Brain microvascular endothelial cell (primary cell): ENCODE measurements around the gene ACSL4.
A peak's percentile ranks its signal among the peaks of the same experiment; 100 is the strongest.

Experiments used
- DNase-seq: peaks from one replicate; pipeline ENCODE4 v3.0.0-alpha.2; 2020
- H3K27ac ChIP-seq: fragments of 250-450 bp; sonication (Bioruptor Pico); 2 replicates; pipeline ENCODE4 v1.5.1; 2020; ENCODE audit warnings: mild to moderate bottlenecking, moderate library complexity
- H3K27me3 ChIP-seq: fragments of 250-450 bp; sonication (Bioruptor Pico); replicated peaks from 2 replicates; pipeline ENCODE4 v1.5.1; 2020; ENCODE audit warnings: mild to moderate bottlenecking
- H3K36me3 ChIP-seq: fragments of 250-450 bp; sonication (Bioruptor Pico); replicated peaks from 2 replicates; pipeline ENCODE4 v1.5.1; 2020; ENCODE audit warnings: mild to moderate bottlenecking
- H3K4me3 ChIP-seq: 2 replicates; pipeline ENCODE4 v1.5.1; 2011; ENCODE audit warnings: low read depth, mild to moderate bottlenecking, control low read depth, low read length, moderate library complexity
- in situ Hi-C: cut with HindIII; loops from 2 replicates; pipeline ENCODE4 v1.10.0; 2017; ENCODE audit warnings: low sequenced_read_pairs, low pct_ligation_motif_present
- TF ChIP-seq, protein P1 (sequence below): IDR thresholded peaks from 2 replicates; pipeline ENCODE4 v1.5.1; 2011; ENCODE audit warnings: low read depth, mild to moderate bottlenecking, moderate library complexity, low read length, control low read depth, inconsistent platforms; ENCODE audit errors: missing control alignments

Gene ACSL4

DNA sequence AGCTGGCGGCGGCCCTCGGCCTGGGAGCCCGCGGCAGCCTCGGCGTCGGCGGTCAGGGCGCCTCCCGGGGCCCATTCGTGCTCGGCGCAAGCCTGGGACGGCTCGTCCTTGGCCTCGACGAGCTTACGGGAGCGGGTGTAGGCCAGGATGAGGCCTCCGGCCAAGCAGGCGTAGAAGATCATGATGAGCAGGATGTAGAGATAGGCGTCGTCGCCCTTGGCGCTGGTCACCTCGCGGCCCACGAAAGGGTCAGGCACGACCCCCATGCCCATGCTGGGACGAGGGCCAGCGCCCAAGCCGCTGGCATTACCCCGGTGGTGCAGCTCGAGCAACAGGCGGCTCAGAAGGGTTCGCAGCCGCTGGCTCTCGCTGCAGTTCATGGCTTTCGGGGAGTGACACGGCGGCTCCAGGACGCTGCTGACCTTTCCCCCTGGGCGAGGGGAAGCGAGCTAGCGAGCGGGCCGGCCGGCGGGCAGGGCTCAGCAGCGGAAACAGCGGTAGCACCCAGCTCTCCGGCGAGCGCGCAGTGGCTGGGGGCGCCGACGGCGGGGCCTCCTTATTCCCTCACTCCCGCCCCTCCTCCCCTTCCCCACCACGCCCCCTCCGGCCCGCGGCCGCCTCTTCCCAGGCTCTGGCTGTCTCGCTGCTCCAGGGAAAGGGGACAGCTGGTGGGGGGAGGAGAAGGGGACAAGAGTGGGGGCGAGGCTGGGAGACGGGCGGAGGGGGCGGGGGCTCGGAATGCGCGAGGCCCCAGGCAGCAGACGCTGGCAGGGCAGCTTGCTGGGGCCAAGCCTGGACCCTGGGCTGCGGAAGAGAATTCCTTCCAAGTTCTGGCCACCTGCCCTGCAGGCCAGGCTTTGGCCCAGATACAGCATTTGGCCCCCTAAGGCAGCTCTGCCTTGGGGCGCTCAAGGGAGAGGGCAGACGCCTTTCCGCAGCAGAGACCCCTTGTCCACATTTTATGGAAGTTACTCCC lies 108.1 kb downstream of the ACSL4 start, which contains the start of gene KCNE5:
TSS of gene KCNE5 (minus strand) at position 532 of the 976 bp plus-strand sequence. CDS start at position 380, 152 bp downstream.
- Histone ChIP-seq H3K27ac (no peak within 1 kb of the TSS), H3K36me3 (no peaks in the 10 kb centered on the region), H3K4me3 (peak within 1 kb of the TSS; percentile 22), H3K27me3 (no peaks in the 10 kb centered on the region)
- DNase-seq: no peak
- TF ChIP-seq, protein P1, sequence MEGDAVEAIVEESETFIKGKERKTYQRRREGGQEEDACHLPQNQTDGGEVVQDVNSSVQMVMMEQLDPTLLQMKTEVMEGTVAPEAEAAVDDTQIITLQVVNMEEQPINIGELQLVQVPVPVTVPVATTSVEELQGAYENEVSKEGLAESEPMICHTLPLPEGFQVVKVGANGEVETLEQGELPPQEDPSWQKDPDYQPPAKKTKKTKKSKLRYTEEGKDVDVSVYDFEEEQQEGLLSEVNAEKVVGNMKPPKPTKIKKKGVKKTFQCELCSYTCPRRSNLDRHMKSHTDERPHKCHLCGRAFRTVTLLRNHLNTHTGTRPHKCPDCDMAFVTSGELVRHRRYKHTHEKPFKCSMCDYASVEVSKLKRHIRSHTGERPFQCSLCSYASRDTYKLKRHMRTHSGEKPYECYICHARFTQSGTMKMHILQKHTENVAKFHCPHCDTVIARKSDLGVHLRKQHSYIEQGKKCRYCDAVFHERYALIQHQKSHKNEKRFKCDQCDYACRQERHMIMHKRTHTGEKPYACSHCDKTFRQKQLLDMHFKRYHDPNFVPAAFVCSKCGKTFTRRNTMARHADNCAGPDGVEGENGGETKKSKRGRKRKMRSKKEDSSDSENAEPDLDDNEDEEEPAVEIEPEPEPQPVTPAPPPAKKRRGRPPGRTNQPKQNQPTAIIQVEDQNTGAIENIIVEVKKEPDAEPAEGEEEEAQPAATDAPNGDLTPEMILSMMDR: no peak
- in situ Hi-C loops: no loop called here

DNA sequence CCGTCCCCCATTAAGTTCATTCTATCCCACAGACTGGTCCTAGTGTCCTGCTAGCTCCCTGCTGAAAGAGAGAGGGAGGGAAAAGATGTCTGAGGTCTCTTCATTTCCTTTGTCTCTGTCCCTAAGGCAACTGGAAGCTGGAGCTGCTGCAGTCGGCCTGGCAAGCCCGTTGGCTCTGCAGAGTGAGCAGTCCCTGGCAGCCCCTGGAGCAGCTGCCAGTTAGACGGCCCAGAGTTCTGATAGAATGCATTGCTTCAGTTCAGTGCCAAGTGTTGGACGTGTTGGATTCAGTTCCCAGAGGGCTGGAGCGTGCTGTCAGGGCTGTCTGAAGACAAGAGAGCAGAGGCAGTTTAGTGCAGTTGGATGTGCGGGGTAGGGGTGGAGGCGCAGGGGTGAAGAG lies 109.1 kb downstream of the ACSL4 start:
- in situ Hi-C loops: no loop called here
- no peak for DNase-seq
- Histone ChIP-seq H3K27ac (no peak overlapping the region), H3K36me3 (no peaks in the 10 kb centered on the region), H3K4me3 (no peak overlapping the region), H3K27me3 (no peaks in the 10 kb centered on the region)
- TF ChIP-seq, protein P1: no peak

DNA sequence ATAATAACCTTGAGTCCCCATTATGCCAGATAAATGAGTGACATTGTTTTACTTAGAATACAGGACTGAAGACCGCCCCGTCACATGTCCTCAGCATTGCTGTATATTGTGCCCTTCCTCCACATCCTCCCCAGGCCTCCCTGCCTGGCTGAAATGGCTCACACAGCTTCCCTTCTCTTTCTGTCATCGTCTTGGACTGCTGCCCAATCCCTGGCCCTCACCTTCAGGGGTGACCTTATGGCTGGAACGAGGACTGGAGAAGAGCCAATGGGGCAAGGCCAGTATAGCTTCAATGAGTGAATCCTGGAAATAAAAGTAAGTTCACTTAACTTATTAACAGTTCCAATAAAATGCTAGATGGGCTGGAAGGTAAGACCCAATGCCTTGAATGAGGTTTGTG lies 110.8 kb downstream of the ACSL4 start:
- in situ Hi-C loops: no loop called here
- no peak overlapping the region for H3K27ac ChIP-seq
- DNase-seq: no peak
- H3K27me3 ChIP-seq: no peaks in the 10 kb centered on the region
- TF ChIP-seq, protein P1: no peak
- H3K4me3 ChIP-seq: no peak overlapping the region
- H3K36me3 ChIP-seq: no peaks in the 10 kb centered on the region

DNA sequence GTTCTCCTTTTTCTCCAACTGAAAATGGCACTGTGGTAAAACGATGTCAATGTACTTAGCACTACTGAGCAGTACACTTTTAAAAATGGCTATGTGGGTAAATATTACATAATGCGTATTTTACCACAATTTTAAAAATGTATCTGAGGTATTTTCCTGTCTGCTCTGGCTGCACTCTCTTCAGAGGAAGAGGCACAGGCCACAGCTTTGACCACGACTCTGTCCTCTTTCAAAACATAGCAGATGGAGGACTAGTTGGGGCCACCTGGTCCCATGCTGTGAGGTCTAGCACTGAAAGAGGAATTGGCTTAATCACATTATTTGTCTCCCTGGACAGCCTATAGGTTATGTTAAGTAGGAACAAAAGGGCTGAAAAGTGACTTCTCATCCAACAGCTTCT lies 113.3 kb downstream of the ACSL4 start:
- in situ Hi-C loops: no loop called here
- Histone ChIP-seq H3K4me3 (no peak overlapping the region), H3K36me3 (no peaks in the 10 kb centered on the region), H3K27me3 (no peaks in the 10 kb centered on the region), H3K27ac (no peak overlapping the region)
- no peak for DNase-seq
- TF ChIP-seq, protein P1: no peak

DNA sequence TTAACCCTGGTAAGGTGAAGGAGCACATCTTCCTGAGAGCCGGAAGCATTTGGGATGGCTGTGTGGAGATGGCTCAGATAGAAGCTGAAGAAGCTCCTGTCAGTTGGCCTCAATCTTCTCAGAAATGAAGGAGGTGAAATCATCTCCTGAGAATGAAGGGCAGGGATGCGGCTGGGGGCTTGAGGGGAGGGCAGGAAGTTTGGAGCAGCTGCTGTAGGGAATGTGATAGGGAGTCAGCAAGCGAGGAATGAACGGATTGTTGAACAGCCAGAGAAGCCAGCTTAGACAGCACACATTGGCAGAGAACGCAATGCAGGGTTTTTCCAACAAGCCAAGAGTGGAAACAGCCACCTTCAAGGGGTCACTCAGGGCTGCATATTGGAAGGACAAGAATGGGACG lies 118.1 kb downstream of the ACSL4 start:
- Histone ChIP-seq H3K27ac (no peak overlapping the region), H3K36me3 (no peaks in the 10 kb centered on the region), H3K27me3 (no peaks in the 10 kb centered on the region), H3K4me3 (no peak overlapping the region)
- TF ChIP-seq, protein P1: no peak
- DNase-seq: no peak
- in situ Hi-C loops: no loop called here
